HCT116 (cell line): Measurements from ENCODE around the gene KCMF1.

ENCODE experiments used
- TF ChIP-seq, protein P1 (sequence below), 3 experiments: fragments of 200-600 bp in 1 of 3; sonication (generic) in 1 of 3; IDR thresholded peaks in 2 of 3; conservative IDR thresholded peaks in 1 of 3; 2 replicates each; pipeline ENCODE4 v1.5.1; 2012 to 2017; ENCODE audit warnings: low read depth in 2 of 3, low read length in 2 of 3, antibody characterized with exemption in 1 of 3, borderline replicate concordance in 1 of 3, control low read depth in 1 of 3, mild to moderate bottlenecking in 1 of 3, mixed read lengths in 1 of 3, mixed run types in 1 of 3, moderate library complexity in 1 of 3; ENCODE audit not compliant: insufficient read depth in 1 of 3
- TF ChIP-seq, protein P2 (sequence below): IDR thresholded peaks from 2 replicates; pipeline ENCODE4 v1.6.1; 2012; ENCODE audit warnings: low read depth

DNA sequence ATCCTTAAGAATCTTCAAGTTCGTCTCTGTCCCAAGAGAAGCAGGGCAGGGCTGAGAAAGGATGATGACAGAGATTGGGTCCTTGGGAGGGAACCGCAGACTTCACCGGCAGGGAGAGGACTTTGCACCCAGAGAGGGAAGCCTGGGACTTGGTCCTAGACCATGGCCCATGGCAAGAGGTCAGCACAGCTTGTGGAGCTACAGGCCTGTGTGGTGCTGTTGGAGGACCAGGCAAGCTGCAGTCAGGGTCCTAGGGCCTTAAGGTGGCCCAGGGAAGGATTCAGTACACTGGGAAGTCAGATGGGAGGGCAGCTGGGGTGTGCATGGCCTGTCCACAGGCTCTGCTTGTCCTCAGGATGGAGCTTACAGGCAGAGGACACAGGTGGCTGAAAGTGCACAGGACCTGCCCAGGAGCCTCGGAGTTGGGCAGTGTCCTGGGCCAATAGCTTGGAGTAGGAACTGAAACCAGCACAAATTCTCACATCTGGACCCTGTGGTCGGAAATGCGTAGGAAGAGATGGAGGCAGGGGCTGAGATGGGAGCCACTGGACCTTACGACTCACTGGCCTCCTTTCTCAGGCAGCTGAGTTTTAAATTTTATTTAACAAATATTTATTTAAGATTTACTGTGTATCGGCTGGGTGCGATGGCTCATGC, 105.8 kb downstream of the KCMF1 start:
- TF ChIP-seq, protein P1, sequence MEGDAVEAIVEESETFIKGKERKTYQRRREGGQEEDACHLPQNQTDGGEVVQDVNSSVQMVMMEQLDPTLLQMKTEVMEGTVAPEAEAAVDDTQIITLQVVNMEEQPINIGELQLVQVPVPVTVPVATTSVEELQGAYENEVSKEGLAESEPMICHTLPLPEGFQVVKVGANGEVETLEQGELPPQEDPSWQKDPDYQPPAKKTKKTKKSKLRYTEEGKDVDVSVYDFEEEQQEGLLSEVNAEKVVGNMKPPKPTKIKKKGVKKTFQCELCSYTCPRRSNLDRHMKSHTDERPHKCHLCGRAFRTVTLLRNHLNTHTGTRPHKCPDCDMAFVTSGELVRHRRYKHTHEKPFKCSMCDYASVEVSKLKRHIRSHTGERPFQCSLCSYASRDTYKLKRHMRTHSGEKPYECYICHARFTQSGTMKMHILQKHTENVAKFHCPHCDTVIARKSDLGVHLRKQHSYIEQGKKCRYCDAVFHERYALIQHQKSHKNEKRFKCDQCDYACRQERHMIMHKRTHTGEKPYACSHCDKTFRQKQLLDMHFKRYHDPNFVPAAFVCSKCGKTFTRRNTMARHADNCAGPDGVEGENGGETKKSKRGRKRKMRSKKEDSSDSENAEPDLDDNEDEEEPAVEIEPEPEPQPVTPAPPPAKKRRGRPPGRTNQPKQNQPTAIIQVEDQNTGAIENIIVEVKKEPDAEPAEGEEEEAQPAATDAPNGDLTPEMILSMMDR (IDR thresholded peaks at IDR 0.05 in 2 of 3, conservative IDR thresholded peaks at IDR 0.05 in 1 of 3; ENCODE audit: borderline replicate concordance in 1 of 3, insufficient read depth in 1 of 3, low read depth in 2 of 3, low read length in 2 of 3) = no peak
- TF ChIP-seq, protein P2, sequence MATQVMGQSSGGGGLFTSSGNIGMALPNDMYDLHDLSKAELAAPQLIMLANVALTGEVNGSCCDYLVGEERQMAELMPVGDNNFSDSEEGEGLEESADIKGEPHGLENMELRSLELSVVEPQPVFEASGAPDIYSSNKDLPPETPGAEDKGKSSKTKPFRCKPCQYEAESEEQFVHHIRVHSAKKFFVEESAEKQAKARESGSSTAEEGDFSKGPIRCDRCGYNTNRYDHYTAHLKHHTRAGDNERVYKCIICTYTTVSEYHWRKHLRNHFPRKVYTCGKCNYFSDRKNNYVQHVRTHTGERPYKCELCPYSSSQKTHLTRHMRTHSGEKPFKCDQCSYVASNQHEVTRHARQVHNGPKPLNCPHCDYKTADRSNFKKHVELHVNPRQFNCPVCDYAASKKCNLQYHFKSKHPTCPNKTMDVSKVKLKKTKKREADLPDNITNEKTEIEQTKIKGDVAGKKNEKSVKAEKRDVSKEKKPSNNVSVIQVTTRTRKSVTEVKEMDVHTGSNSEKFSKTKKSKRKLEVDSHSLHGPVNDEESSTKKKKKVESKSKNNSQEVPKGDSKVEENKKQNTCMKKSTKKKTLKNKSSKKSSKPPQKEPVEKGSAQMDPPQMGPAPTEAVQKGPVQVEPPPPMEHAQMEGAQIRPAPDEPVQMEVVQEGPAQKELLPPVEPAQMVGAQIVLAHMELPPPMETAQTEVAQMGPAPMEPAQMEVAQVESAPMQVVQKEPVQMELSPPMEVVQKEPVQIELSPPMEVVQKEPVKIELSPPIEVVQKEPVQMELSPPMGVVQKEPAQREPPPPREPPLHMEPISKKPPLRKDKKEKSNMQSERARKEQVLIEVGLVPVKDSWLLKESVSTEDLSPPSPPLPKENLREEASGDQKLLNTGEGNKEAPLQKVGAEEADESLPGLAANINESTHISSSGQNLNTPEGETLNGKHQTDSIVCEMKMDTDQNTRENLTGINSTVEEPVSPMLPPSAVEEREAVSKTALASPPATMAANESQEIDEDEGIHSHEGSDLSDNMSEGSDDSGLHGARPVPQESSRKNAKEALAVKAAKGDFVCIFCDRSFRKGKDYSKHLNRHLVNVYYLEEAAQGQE = no peak
